NB4 (cell line): ENCODE measurements around the gene NDUFAF3.

ENCODE experiments used
- CTCF ChIP-seq: IDR thresholded peaks from one replicate; pipeline ENCODE4 v1.5.1; 2012; ENCODE audit warnings: low read depth, low read length
- MYC ChIP-seq: IDR thresholded peaks from 2 replicates; pipeline ENCODE4 v1.6.1; 2011; ENCODE audit warnings: low read depth, low read length

- TF ChIP-seq CTCF, result no peak
- no peak for TF ChIP-seq MYC
These were observed 5.7 kb downstream of the NDUFAF3 start for GRCh38 chr3:49027634-49028033.
